H1 (cell line): ENCODE measurements around the gene SNX25. TPM values are rescaled to one million over a fixed set of nuclear protein-coding genes. Genes with fewer than 3 reads are reported as not detected.

Source experiments
- CTCF ChIA-PET: fragments of 300-600 bp; sonication (Branson Sonifier 250); formaldehyde crosslinking; loops from one replicate; lab custom pipeline; 2021; ENCODE audit not compliant: partially characterized antibody; lab: Charles Lee
- POLR2A ChIA-PET: fragments of 300-600 bp; sonication (Branson Sonifier 250); formaldehyde crosslinking; loops from one replicate; lab custom pipeline; 2021; ENCODE audit warnings: inconsistent platforms; ENCODE audit not compliant: partially characterized antibody; lab: Charles Lee
- DNase-seq, 2 experiments: peaks; one replicate each; pipeline versions ENCODE4 v3.0.0 to v3.0.0-alpha.2; 2010 to 2022; ENCODE audit warnings: low spot score in 2 of 2, low read depth in 1 of 2, mixed read lengths in 1 of 2
- FAIRE-seq: peaks from 2 replicates; lab custom pipeline; 2011; peaks lifted over from hg19 to GRCh38; lab: Jason Lieb, UNC
- H2AFZ ChIP-seq: 2 replicates; pipeline ENCODE4 v1.8.1; 2012; ENCODE audit warnings: low read length, inconsistent platforms
- H2AK5ac ChIP-seq: 2 replicates; pipeline ENCODE4 v1.6.1; 2013; ENCODE audit warnings: low read depth, low read length
- H2BK120ac ChIP-seq: replicated peaks from 2 replicates; pipeline ENCODE3; 2013; ENCODE audit warnings: low read depth, low read length, inconsistent platforms
- H2BK12ac ChIP-seq: 2 replicates; pipeline ENCODE4 v1.6.1; 2013; ENCODE audit warnings: low read depth, low read length
- H2BK15ac ChIP-seq: 2 replicates; pipeline ENCODE4 v1.6.1; 2013; ENCODE audit warnings: low read length
- H2BK20ac ChIP-seq: 2 replicates; pipeline ENCODE4 v1.6.1; 2013; ENCODE audit warnings: low read length
- H2BK5ac ChIP-seq: 2 replicates; pipeline ENCODE4 v1.6.1; 2013; ENCODE audit warnings: low read depth, low read length
- H3K14ac ChIP-seq: 2 replicates; pipeline ENCODE4 v1.6.1; 2013; ENCODE audit warnings: inconsistent platforms; ENCODE audit not compliant: insufficient read length
- H3K18ac ChIP-seq: 2 replicates; pipeline ENCODE4 v1.6.1; 2013; ENCODE audit warnings: low read length; ENCODE audit errors: extremely low read depth
- H3K23ac ChIP-seq: 2 replicates; pipeline ENCODE4 v1.6.1; 2013; ENCODE audit warnings: inconsistent platforms; ENCODE audit not compliant: insufficient read length
- H3K23me2 ChIP-seq: 2 replicates; pipeline ENCODE4 v1.6.1; 2013; ENCODE audit warnings: low read depth, low read length
- H3K27ac ChIP-seq: 2 replicates; pipeline ENCODE4 v1.6.1; 2011; ENCODE audit warnings: low read depth, low read length, inconsistent platforms
- H3K27me3 ChIP-seq, 4 experiments: replicated peaks in 1 of 4; 1 replicate in 1 of 4; 2 replicates in 3 of 4; pipeline versions ENCODE4 v1.6.1 to v1.8.1; 2011 to 2013; ENCODE audit warnings: low read length in 3 of 4, mild to moderate bottlenecking in 3 of 4, inconsistent platforms in 2 of 4, mixed read lengths in 2 of 4, moderate library complexity in 1 of 4; ENCODE audit not compliant: control insufficient read depth in 3 of 4, insufficient read depth in 3 of 4; ENCODE audit errors: extremely low read depth in 1 of 4
- H3K36me3 ChIP-seq, 4 experiments: 2 replicates each; pipeline versions ENCODE4 v1.6.1 to v1.8.1; 2011 to 2013; ENCODE audit warnings: mild to moderate bottlenecking in 4 of 4, low read length in 3 of 4, moderate library complexity in 2 of 4, control low read depth in 1 of 4, inconsistent platforms in 1 of 4; ENCODE audit not compliant: insufficient read depth in 4 of 4, control insufficient read depth in 2 of 4
- H3K4ac ChIP-seq: replicated peaks from 2 replicates; pipeline ENCODE3; 2013; ENCODE audit warnings: low read length, low read depth, mixed read lengths, inconsistent platforms; ENCODE audit not compliant: insufficient read length
- H3K4me1 ChIP-seq, 4 experiments: replicated peaks in 1 of 4; 1 replicate in 1 of 4; 2 replicates in 3 of 4; pipeline versions ENCODE4 v1.6.1 to v1.8.1; 2011 to 2013; ENCODE audit warnings: low read length in 3 of 4, inconsistent platforms in 2 of 4, mixed read lengths in 1 of 4; ENCODE audit not compliant: insufficient read depth in 4 of 4, control insufficient read depth in 3 of 4
- H3K4me2 ChIP-seq, 2 experiments: 2 replicates each; pipeline versions ENCODE4 v1.6.1 to v1.8.1; 2011 to 2013; ENCODE audit warnings: low read depth in 2 of 2, low read length in 2 of 2, control low read depth in 1 of 2, inconsistent platforms in 1 of 2, mild to moderate bottlenecking in 1 of 2; ENCODE audit not compliant: insufficient read depth in 1 of 2
- H3K4me3 ChIP-seq, 4 experiments: fragments of 200-600, 300-600 bp in 1 of 4; sonication (generic), shearing (Covaris generic), sonication (Bioruptor Twin) in 1 of 4; 2 replicates each; pipeline versions ENCODE4 v1.5.1 to v1.8.1; 2011 to 2016; ENCODE audit warnings: low read length in 4 of 4, low read depth in 3 of 4, control low read depth in 2 of 4, inconsistent platforms in 2 of 4, mild to moderate bottlenecking in 2 of 4, mixed read lengths in 1 of 4, moderate library complexity in 1 of 4; ENCODE audit not compliant: insufficient read depth in 2 of 4; ENCODE audit errors: extremely low read depth in 1 of 4
- H3K56ac ChIP-seq: replicated peaks from 2 replicates; pipeline ENCODE3; 2013; ENCODE audit warnings: low read depth, mild to moderate bottlenecking, mixed read lengths, low read length, inconsistent platforms; ENCODE audit not compliant: insufficient read length
- H3K79me1 ChIP-seq: 2 replicates; pipeline ENCODE4 v1.6.1; 2013; ENCODE audit warnings: low read depth, low read length, control low read depth
- H3K79me2 ChIP-seq, 2 experiments: 2 replicates each; pipeline versions ENCODE4 v1.6.1 to v1.8.1; 2012 to 2013; ENCODE audit warnings: low read length in 2 of 2, mild to moderate bottlenecking in 2 of 2, inconsistent platforms in 1 of 2; ENCODE audit not compliant: insufficient read depth in 2 of 2, control insufficient read depth in 1 of 2
- H3K9ac ChIP-seq, 4 experiments: replicated peaks in 1 of 4; 1 replicate in 1 of 4; 2 replicates in 3 of 4; pipeline versions ENCODE4 v1.6.1 to v1.8.1; 2011 to 2013; ENCODE audit warnings: low read depth in 3 of 4, low read length in 3 of 4, control low read depth in 2 of 4, mild to moderate bottlenecking in 2 of 4, moderate library complexity in 2 of 4, inconsistent platforms in 1 of 4; ENCODE audit errors: extremely low read depth in 1 of 4
- H3K9me3 ChIP-seq, 2 experiments: 2 replicates each; pipeline versions ENCODE4 v1.6.1 to v1.8.1; 2012 to 2013; ENCODE audit warnings: mild to moderate bottlenecking in 2 of 2, moderate library complexity in 2 of 2, control low read depth in 1 of 2, inconsistent platforms in 1 of 2, low read depth in 1 of 2, low read length in 1 of 2, mixed read lengths in 1 of 2; ENCODE audit not compliant: insufficient read depth in 2 of 2
- H4K20me1 ChIP-seq, 2 experiments: replicated peaks in 1 of 2; 2 replicates each; pipeline versions ENCODE3 to v1.8.1; 2011 to 2013; ENCODE audit warnings: inconsistent platforms in 2 of 2, low read length in 2 of 2, mild to moderate bottlenecking in 1 of 2; ENCODE audit not compliant: insufficient read depth in 2 of 2, control insufficient read depth in 1 of 2
- H4K5ac ChIP-seq: 2 replicates; pipeline ENCODE4 v1.6.1; 2013; ENCODE audit warnings: low read length, low read depth, mixed read lengths, inconsistent platforms; ENCODE audit not compliant: insufficient read length
- H4K8ac ChIP-seq: 2 replicates; pipeline ENCODE4 v1.8.0; 2013; ENCODE audit warnings: mild to moderate bottlenecking, moderate library complexity, low read length, inconsistent platforms; ENCODE audit not compliant: insufficient read depth; ENCODE audit errors: extremely low read depth
- H4K91ac ChIP-seq: replicated peaks from 2 replicates; pipeline ENCODE3; 2013; ENCODE audit warnings: low read length, mixed read lengths, inconsistent platforms; ENCODE audit not compliant: insufficient read length
- ASH2L ChIP-seq: fragments of 200-600, 300-600 bp; sonication (generic); IDR thresholded peaks from one replicate; pipeline ENCODE4 v1.7.1; 2017; ENCODE audit warnings: low read length
- CEBPB ChIP-seq: IDR thresholded peaks from 2 replicates; pipeline ENCODE4 v1.6.1; 2012; ENCODE audit warnings: low read depth, low read length
- CHD2 ChIP-seq: IDR thresholded peaks from 2 replicates; pipeline ENCODE4 v1.6.1; 2012; ENCODE audit warnings: low read length, improper control_type of control experiment
- EZH2 ChIP-seq: fragments of 200-600 bp; sonication (generic); IDR thresholded peaks from 2 replicates; pipeline ENCODE4 v1.7.1; 2012; ENCODE audit warnings: low read depth, mild to moderate bottlenecking, moderate library complexity, low read length, inconsistent platforms; ENCODE audit not compliant: severe bottlenecking
- NANOG ChIP-seq: IDR thresholded peaks from 2 replicates; pipeline ENCODE4 v1.6.1; 2011; ENCODE audit warnings: low read length, low read depth, mild to moderate bottlenecking, inconsistent platforms; ENCODE audit not compliant: insufficient read depth, poor library complexity, severe bottlenecking
- RAD21 ChIP-seq, 2 experiments: IDR thresholded peaks in 1 of 2; conservative IDR thresholded peaks in 1 of 2; 2 replicates each; pipeline ENCODE4 v1.6.1; 2011; ENCODE audit warnings: low read depth in 2 of 2, low read length in 2 of 2, improper control_type of control experiment in 1 of 2, inconsistent platforms in 1 of 2, mild to moderate bottlenecking in 1 of 2, moderate library complexity in 1 of 2
- RNF2 ChIP-seq: fragments of 200-900, 300-1000 bp; sonication (generic); IDR thresholded peaks from 2 replicates; pipeline ENCODE4 v1.7.1; 2016; ENCODE audit warnings: borderline replicate concordance, low read depth, mild to moderate bottlenecking, antibody characterized with exemption, low read length; ENCODE audit not compliant: poor library complexity, severe bottlenecking; ENCODE audit errors: missing control alignments
- SAP30 ChIP-seq: fragments of 300-600 bp; sonication (generic); IDR thresholded peaks from 2 replicates; pipeline ENCODE4 v1.7.1; 2012; ENCODE audit warnings: low read length, moderate library complexity, mild to moderate bottlenecking, inconsistent platforms; ENCODE audit not compliant: insufficient read depth, insufficient replicate concordance
- SIX5 ChIP-seq: IDR thresholded peaks from 2 replicates; pipeline ENCODE4 v1.6.1; 2011; ENCODE audit warnings: mild to moderate bottlenecking, low read depth, low read length
- SRF ChIP-seq: IDR thresholded peaks from 2 replicates; pipeline ENCODE4 v1.6.1; 2011; ENCODE audit warnings: mild to moderate bottlenecking, low read depth, low read length, moderate library complexity
- TEAD4 ChIP-seq: IDR thresholded peaks from 2 replicates; pipeline ENCODE4 v1.6.1; 2012; ENCODE audit warnings: low read depth, low read length, inconsistent platforms, mixed read lengths
- WGBS, 2 experiments: shearing (Covaris generic) in 1 of 2; methylation state at CpG; one replicate each; pipeline versions ENCODE4 v1.1.6 to v1.1.7; 2013 to 2015; ENCODE audit warnings: low lambda C conversion rate in 2 of 2, mixed read lengths in 2 of 2, inconsistent platforms in 1 of 2, low coverage in 1 of 2, missing lambda C conversion rate in 1 of 2; ENCODE audit not compliant: insufficient replicate concordance in 2 of 2, insufficient coverage in 1 of 2, insufficient read length in 1 of 2; ENCODE audit errors: extremely low coverage in 1 of 2, missing lambda C conversion rate in 1 of 2; 5-methylcytosine and 5-hydroxymethylcytosine counted together
- polyA plus RNA-seq, 7 experiments: library from polyadenylated mRNA; depleted of rRNA in 3 of 7; stranded (reverse) in 5 of 7; unstranded in 2 of 7; fragments of >200 nt in 5 of 7; fragments of 200-250 nt in 2 of 7; gene quantifications; 1 replicate in 5 of 7; 2 replicates in 1 of 7; 4 replicates in 1 of 7; pipeline versions ENCODE4 v1.2.1 to v1.2.3, GENCODE V29; 2011 to 2013; ENCODE audit warnings: missing spikeins in 2 of 7, mixed read lengths in 2 of 7
- total RNA-seq: library from RNA; stranded (reverse); fragmentation: NEBNext Ultra II Directional; extraction: Animal tissue kit (Norgen Biotek cat#: 25700); gene quantifications from 2 replicates; pipeline ENCODE4 v1.2.1, GENCODE V29; 2021
- TF ChIP-seq, protein P1 (sequence below): IDR thresholded peaks from 2 replicates; pipeline ENCODE4 v1.6.1; 2012; ENCODE audit warnings: inconsistent platforms

Gene SNX25
- total and polyA plus RNA-seq, 2 of the 8 experiments (the other 6 are each of a cell fraction or from before 2014, with no cell fraction given): 5.4 to 19.9 TPM

DNA sequence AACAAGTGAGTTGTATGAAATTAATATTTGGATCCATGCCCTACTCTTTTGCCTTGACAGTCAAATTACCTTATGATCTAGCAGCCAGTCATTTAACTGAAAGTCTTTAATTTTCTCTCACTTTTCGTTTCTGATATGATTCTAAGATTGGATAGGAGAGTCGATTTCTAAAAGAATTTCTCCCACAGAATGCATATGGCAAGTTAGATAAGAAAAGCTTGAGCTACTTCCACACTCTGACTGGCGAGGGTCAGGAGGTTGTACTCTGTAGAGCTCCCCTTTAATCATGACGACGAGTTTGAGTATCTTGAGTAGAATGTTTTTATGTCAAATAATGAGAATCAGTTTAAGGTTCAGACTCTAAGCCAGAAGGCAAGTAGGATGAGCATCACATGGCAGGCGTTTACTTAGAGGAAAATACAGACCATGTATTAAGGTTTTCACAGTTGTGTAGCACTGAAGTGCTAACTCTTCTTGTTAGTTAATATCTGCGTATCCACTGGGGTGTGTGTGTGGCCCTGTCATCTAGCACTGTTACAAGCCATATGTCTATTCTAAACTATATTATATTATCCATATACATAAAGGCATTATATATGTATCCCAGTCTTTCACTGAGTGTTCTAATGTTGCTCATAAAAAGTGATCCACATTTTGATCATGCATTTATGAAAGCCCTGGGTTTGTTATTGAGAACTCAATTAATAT, 148.5 kb downstream of the SNX25 start:
- peaks cover 0 to 3% (median 0%) of the 10 kb centered on the region in 4 experiments; a peak in 1 of 7 replicates for H3K4me1 ChIP-seq
- H3K23me2 ChIP-seq: no peaks in the 10 kb centered on the region
- H2AK5ac ChIP-seq: no peak overlapping the region
- no peak overlapping the region for H2BK20ac ChIP-seq
- H3K36me3 ChIP-seq: peaks cover 0 to 11% (median 3%) of the 10 kb centered on the region in 4 experiments; a peak in 4 of 8 replicates
- no peak overlapping the region for H4K5ac ChIP-seq
- no peak overlapping the region for H2BK12ac ChIP-seq
- no peak overlapping the region for H4K91ac ChIP-seq
- H3K79me2 ChIP-seq: no peaks in the 10 kb centered on the region
- H2BK5ac ChIP-seq: no peak overlapping the region
- no peak overlapping the region for H4K8ac ChIP-seq
- no peak overlapping the region for H3K4me2 ChIP-seq
- H2BK15ac ChIP-seq: no peak overlapping the region
- H3K14ac ChIP-seq: no peak overlapping the region
- FAIRE-seq: no peak
- CTCF ChIA-PET: no interaction called here
- 93% methylated on average over 7 of the region's 7 CpGs; no CpG with 5 or more reads in 1 of the 2 experiments for WGBS, 2 experiments
- DNase-seq: no peak
- no peak overlapping the region for H3K56ac ChIP-seq
- H2BK120ac ChIP-seq: no peak overlapping the region
- no peak overlapping the region for H3K27ac ChIP-seq
- no peak overlapping the region for H3K18ac ChIP-seq
- H4K20me1 ChIP-seq: no peaks in the 10 kb centered on the region
- H3K4ac ChIP-seq: no peak overlapping the region
- no peak overlapping the region for H3K9ac ChIP-seq
- no peak overlapping the region for H3K4me3 ChIP-seq
- POLR2A ChIA-PET: no interaction called here
- H3K23ac ChIP-seq: no peak overlapping the region
- no peaks in the 10 kb centered on the region for H3K9me3 ChIP-seq
- H3K79me1 ChIP-seq: no peaks in the 10 kb centered on the region
- H2AFZ ChIP-seq: no peak overlapping the region
- H3K27me3 ChIP-seq: no peaks in the 10 kb centered on the region
- no peak for TF ChIP-seq SRF
- no peak for TF ChIP-seq SAP30
- no peak for TF ChIP-seq TEAD4
- no peak for TF ChIP-seq NANOG
- TF ChIP-seq RNF2: no peak
- TF ChIP-seq, protein P1, sequence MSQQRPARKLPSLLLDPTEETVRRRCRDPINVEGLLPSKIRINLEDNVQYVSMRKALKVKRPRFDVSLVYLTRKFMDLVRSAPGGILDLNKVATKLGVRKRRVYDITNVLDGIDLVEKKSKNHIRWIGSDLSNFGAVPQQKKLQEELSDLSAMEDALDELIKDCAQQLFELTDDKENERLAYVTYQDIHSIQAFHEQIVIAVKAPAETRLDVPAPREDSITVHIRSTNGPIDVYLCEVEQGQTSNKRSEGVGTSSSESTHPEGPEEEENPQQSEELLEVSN: no peak
- no peak for TF ChIP-seq EZH2
- TF ChIP-seq SIX5: no peak
- TF ChIP-seq RAD21 (IDR thresholded peaks at IDR 0.05 in 1 of 2, conservative IDR thresholded peaks at IDR 0.05 in 1 of 2; ENCODE audit: low read depth in 2 of 2, low read length in 2 of 2): no peak
- TF ChIP-seq CHD2: no peak
- TF ChIP-seq CEBPB: no peak
- TF ChIP-seq ASH2L: no peak
